CD4-positive, alpha-beta T cell treated with Interleukin-17A for 1 hour (primary cell): ENCODE results near the gene USP17L29.
"Not testable (repeated sequence)": the region's sequence is repeated elsewhere in the genome, so short reads cannot be mapped to it uniquely, and the experiment has no call there.

ENCODE experiments used
- DNase-seq: peaks from one replicate; pipeline ENCODE4 v3.0.0-alpha.2; 2020

The USP17L29 gene, protein sequence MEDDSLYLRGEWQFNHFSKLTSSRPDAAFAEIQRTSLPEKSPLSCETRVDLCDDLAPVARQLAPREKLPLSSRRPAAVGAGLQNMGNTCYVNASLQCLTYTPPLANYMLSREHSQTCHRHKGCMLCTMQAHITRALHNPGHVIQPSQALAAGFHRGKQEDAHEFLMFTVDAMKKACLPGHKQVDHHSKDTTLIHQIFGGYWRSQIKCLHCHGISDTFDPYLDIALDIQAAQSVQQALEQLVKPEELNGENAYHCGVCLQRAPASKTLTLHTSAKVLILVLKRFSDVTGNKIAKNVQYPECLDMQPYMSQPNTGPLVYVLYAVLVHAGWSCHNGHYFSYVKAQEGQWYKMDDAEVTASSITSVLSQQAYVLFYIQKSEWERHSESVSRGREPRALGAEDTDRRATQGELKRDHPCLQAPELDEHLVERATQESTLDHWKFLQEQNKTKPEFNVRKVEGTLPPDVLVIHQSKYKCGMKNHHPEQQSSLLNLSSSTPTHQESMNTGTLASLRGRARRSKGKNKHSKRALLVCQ

GRCh38 chr4:9353338-9353737, at the start of gene USP17L29:
USP17L29 (plus strand) TSS chr4:9353638; CDS start chr4:9353638, 0 bp downstream.
- DNase-seq, result not testable (repeated sequence)

- not testable (repeated sequence) for DNase-seq
Observed at GRCh38 chr4:9324191-9324590, 29.2 kb upstream of the USP17L29 start.

GRCh38 chr4:9324865-9325264, 28.6 kb upstream of the USP17L29 start, which contains the start of gene USP17L24:
USP17L24 (plus strand) TSS chr4:9325165; CDS start chr4:9325165, 0 bp downstream.
- not testable (repeated sequence) for DNase-seq

GRCh38 chr4:9329611-9330010, 23.8 kb upstream of the USP17L29 start, which contains the start of gene USP17L25:
USP17L25 (plus strand) TSS chr4:9329911; CDS start chr4:9329911, 0 bp downstream.
- not testable (repeated sequence) for DNase-seq

DNA sequence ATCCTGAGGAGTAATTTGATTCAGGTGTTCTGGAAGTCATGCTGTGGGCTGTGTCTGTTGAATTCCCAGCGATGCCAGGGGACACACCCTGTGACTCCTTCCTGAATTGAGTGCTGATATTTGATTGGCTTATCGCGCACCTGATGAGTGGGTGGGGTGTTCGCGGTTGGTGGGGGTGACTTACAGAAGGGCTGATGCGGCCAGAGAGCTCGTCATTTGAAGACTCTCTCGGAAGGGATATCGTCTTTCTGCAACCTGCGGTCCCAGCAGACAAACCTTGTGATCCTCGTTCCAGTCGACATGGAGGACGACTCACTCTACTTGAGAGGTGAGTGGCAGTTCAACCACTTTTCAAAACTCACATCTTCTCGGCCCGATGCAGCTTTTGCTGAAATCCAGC, 19.1 kb upstream of the USP17L29 start, which contains the start of gene USP17L26:
Gene USP17L26, plus strand, starts transcription at position 301 of the 400 bp plus-strand sequence. Its CDS starts 0 bp downstream, at position 301.
- not testable (repeated sequence) for DNase-seq

GRCh38 chr4:9339103-9339502, 14.3 kb upstream of the USP17L29 start, which contains the start of gene USP17L5:
USP17L5 (plus strand) TSS chr4:9339403; CDS start chr4:9339403, 0 bp downstream.
- DNase-seq, result not testable (repeated sequence)

GRCh38 chr4:9343848-9344247, 9.6 kb upstream of the USP17L29 start, which contains the start of gene USP17L27:
USP17L27 (plus strand) TSS chr4:9344148; CDS start chr4:9344148, 0 bp downstream.
- DNase-seq, result not testable (repeated sequence)

GRCh38 chr4:9348593-9348992, 4.8 kb upstream of the USP17L29 start, which contains the start of gene USP17L28:
USP17L28 (plus strand) TSS chr4:9348893; CDS start chr4:9348893, 0 bp downstream.
- DNase-seq, result not testable (repeated sequence)

DNA sequence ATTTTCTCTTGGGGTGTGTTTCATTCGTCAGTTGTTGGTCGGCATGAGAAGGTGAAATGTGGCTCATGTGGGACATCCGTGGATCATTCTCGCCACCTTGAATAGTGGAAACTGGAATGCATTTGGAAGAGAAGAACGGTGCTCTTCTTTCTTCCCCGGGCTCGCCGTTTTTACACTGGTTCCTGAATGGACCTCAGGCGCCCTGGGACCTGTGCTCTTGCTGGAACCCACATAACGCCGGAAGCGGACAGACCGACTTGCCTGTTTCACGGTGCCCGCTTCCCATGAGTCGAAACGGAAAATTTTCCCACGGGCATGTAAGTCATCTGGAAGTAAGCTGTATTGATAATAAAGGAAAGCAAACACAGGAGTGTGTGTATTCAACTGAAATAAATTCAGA, 2.6 kb upstream of the USP17L29 start:
- DNase-seq, result not testable (repeated sequence)

GRCh38 chr4:9362829-9363228, 9.4 kb downstream of the USP17L29 start, which contains the start of gene USP17L30:
USP17L30 (plus strand) TSS chr4:9363129; CDS start chr4:9363129, 0 bp downstream.
- DNase-seq, result not testable (repeated sequence)

DNA sequence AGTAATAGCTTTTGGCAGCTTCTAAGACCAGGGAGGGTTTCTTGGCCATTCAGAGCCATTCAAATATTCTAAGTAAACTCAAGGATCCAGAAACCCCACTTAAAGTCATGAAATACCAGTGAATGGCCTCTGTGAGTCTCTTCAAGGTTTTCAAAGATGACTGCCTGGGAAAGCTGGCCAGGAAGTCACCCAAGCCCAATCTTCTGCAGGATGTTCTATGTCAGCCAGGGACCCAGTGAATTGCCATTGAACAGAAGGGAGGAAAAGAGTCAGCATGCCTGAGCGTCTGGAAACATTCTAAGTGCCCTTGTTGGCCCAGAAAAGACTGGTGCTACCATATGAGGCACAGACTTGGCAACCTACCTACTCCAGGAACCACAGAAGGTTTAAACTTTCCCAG, 26.4 kb downstream of the USP17L29 start:
- not testable (repeated sequence) for DNase-seq

DNA sequence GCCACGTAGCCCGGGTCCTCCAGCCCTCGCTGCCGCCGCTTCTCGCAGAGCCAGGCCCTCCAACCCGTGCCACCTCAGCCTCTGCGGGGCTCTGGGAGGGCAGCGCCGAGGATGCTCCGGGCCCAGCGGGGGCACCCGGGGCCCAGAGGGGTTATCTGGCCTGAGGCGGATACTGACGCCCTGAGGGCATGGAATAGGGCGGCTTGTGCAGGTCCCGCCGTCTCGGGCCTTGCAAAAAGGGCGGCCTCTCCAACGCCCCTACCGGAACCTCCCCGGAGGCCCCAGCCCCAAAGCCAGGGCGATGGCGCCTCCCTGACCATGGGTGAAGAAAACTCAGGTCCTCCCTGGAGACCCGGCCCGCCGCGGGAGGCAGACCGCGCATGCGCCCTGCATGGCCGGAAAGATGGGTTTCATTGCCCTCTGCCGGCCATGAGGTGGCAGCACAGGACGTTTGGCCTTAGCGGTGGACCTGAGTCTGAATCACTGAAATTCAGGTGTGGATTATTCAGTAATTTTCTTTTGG, 27.6 kb downstream of the USP17L29 start:
- DNase-seq, result peak; percentile 64

- DNase-seq, result no peak
Observed at GRCh38 chr4:9384126-9384525, 30.7 kb downstream of the USP17L29 start.

GRCh38 chr4:9389001-9389400, 35.6 kb downstream of the USP17L29 start:
- DNase-seq, result not testable (repeated sequence)
